HEK293T (cell line): ENCODE data around the gene CAPN7.
A peak's percentile ranks its signal among the peaks of the same experiment; 100 is the strongest.

Source experiments
- CTCF ChIA-PET: fragments of 350-600 bp; formaldehyde crosslinking; extraction: SDS; loops from one replicate; lab custom pipeline; 2021; ENCODE audit warnings: antibody characterized with exemption, inconsistent platforms; lab: Yijun Ruan, JAX
- POLR2A ChIA-PET: fragments of 350-600 bp; formaldehyde crosslinking; extraction: SDS; loops from one replicate; lab custom pipeline; 2020; ENCODE audit warnings: antibody characterized with exemption, inconsistent platforms; lab: Yijun Ruan, JAX
- DNase-seq: peaks from one replicate; pipeline ENCODE4 v3.0.0; 2012; ENCODE audit warnings: mixed read lengths; ENCODE audit errors: extremely low spot score
- ARNT ChIP-seq: fragments of 450-650 bp; IDR thresholded peaks from 2 replicates; pipeline ENCODE4 v1.6.1; 2017; ENCODE audit warnings: mild to moderate bottlenecking
- BHLHE40 ChIP-seq: fragments of 450-650 bp; IDR thresholded peaks from 2 replicates; pipeline ENCODE4 v1.6.1; 2016; ENCODE audit warnings: mild to moderate bottlenecking, moderate library complexity, borderline replicate concordance
- CTBP1 ChIP-seq: fragments of 450-650 bp; IDR thresholded peaks from 2 replicates; pipeline ENCODE4 v1.6.1; 2016; ENCODE audit warnings: borderline replicate concordance
- ELF4 ChIP-seq: fragments of 450-650 bp; IDR thresholded peaks from 2 replicates; pipeline ENCODE4 v1.6.1; 2017; ENCODE audit warnings: antibody characterized with exemption
- FOXA1 ChIP-seq: fragments of 450-650 bp; IDR thresholded peaks from 2 replicates; pipeline ENCODE4 v1.6.1; 2016; ENCODE audit warnings: mild to moderate bottlenecking
- FOXK2 ChIP-seq: fragments of 450-650 bp; IDR thresholded peaks from 2 replicates; pipeline ENCODE4 v1.6.1; 2016; ENCODE audit warnings: mild to moderate bottlenecking
- FOXM1 ChIP-seq: fragments of 450-650 bp; IDR thresholded peaks from 2 replicates; pipeline ENCODE4 v1.6.1; 2017; ENCODE audit warnings: mild to moderate bottlenecking, borderline replicate concordance
- HDGF ChIP-seq: fragments of 450-650 bp; IDR thresholded peaks from 2 replicates; pipeline ENCODE4 v1.6.1; 2017; ENCODE audit warnings: antibody characterized with exemption, borderline replicate concordance
- L3MBTL2 ChIP-seq: fragments of 450-650 bp; conservative IDR thresholded peaks from 2 replicates; pipeline ENCODE4 v1.6.1; 2016; ENCODE audit warnings: mild to moderate bottlenecking
- LEF1 ChIP-seq: fragments of 450-650 bp; IDR thresholded peaks from 2 replicates; pipeline ENCODE4 v1.6.1; 2017; ENCODE audit warnings: mild to moderate bottlenecking, borderline replicate concordance
- NFRKB ChIP-seq: fragments of 450-650 bp; IDR thresholded peaks from 2 replicates; pipeline ENCODE4 v1.6.1; 2016; ENCODE audit warnings: mild to moderate bottlenecking, moderate library complexity
- SP1 ChIP-seq: fragments of 450-650 bp; IDR thresholded peaks from 2 replicates; pipeline ENCODE4 v1.6.1; 2017
- SUZ12 ChIP-seq: fragments of 450-650 bp; IDR thresholded peaks from 2 replicates; pipeline ENCODE4 v1.6.1; 2016; ENCODE audit warnings: mild to moderate bottlenecking
- TARDBP ChIP-seq: fragments of 450-650 bp; IDR thresholded peaks from 2 replicates; pipeline ENCODE4 v1.6.1; 2016
- ZNF384 ChIP-seq: fragments of 450-650 bp; IDR thresholded peaks from 2 replicates; pipeline ENCODE4 v1.6.1; 2016
- TF ChIP-seq, protein P1 (sequence below): fragments of 450-650 bp; IDR thresholded peaks from 2 replicates; pipeline ENCODE4 v1.6.1; 2016

Gene CAPN7

GRCh38 chr3:15198686-15199085, 7.4 kb upstream of the CAPN7 start:
- ChIA-PET POLR2A (no interaction called here), CTCF (no interaction called here)
- no peak for TF ChIP-seq BHLHE40
- TF ChIP-seq TARDBP: no peak
- TF ChIP-seq FOXK2: no peak
- no peak for TF ChIP-seq SUZ12
- no peak for TF ChIP-seq L3MBTL2
- TF ChIP-seq ARNT: no peak
- TF ChIP-seq SP1: no peak
- no peak for TF ChIP-seq CTBP1
- no peak for TF ChIP-seq HDGF
- no peak for TF ChIP-seq FOXA1
- no peak for TF ChIP-seq ZNF384
- TF ChIP-seq LEF1: no peak
- TF ChIP-seq, protein P1, sequence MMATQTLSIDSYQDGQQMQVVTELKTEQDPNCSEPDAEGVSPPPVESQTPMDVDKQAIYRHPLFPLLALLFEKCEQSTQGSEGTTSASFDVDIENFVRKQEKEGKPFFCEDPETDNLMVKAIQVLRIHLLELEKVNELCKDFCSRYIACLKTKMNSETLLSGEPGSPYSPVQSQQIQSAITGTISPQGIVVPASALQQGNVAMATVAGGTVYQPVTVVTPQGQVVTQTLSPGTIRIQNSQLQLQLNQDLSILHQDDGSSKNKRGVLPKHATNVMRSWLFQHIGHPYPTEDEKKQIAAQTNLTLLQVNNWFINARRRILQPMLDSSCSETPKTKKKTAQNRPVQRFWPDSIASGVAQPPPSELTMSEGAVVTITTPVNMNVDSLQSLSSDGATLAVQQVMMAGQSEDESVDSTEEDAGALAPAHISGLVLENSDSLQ: no peak
- no peak for TF ChIP-seq ELF4
- TF ChIP-seq FOXM1: no peak
- no peak for DNase-seq

GRCh38 chr3:15199493-15200105, 6.4 kb upstream of the CAPN7 start:
- POLR2A ChIA-PET: no interaction called here

GRCh38 chr3:15204005-15204404, 2.0 kb upstream of the CAPN7 start:
- ChIA-PET CTCF (interaction anchor here (1.4 kb wide), 1 partner anchor 201 kb away, joined by 6 read pairs; no protein-coding TSS in a partner anchor), POLR2A (no interaction called here)
- TF ChIP-seq, protein P1: no peak
- TF ChIP-seq HDGF (no peak), LEF1 (no peak), FOXK2 (no peak), L3MBTL2 (no peak), SP1 (no peak), ZNF384 (no peak), CTBP1 (no peak), FOXM1 (no peak), NFRKB (no peak), BHLHE40 (no peak), FOXA1 (no peak), ARNT (no peak), TARDBP (no peak), SUZ12 (no peak), ELF4 (no peak)
- DNase-seq: no peak

More at GRCh38 chr3:15199493-15200105, 6.4 kb upstream of the CAPN7 start:
- DNase-seq: no peak
- CTCF ChIA-PET: no interaction called here
- TF ChIP-seq ZNF384 (no peak), LEF1 (no peak), BHLHE40 (no peak), ARNT (no peak), FOXM1 (no peak)
- TF ChIP-seq, protein P1: no peak

GRCh38 chr3:15205482-15205933, 538 bp upstream of the CAPN7 start:
- ChIA-PET CTCF (interaction anchor here (0.6 to 1.5 kb wide), 3 partner anchors 62 to 251 kb away, joined by 3 to 4 read pairs (median 3); no protein-coding TSS in a partner anchor), POLR2A (interaction anchor here (0.6 to 1.5 kb wide), 14 partner anchors 9 to 1027 kb away, joined by 3 to 8 read pairs (median 4); partner anchors contain the start of genes LSM3, MRPS25, RBSN and XPC)
- DNase-seq: no peak
- TF ChIP-seq, protein P1: peak; percentile 57
- no peak for TF ChIP-seq HDGF
- TF ChIP-seq CTBP1: no peak

DNA sequence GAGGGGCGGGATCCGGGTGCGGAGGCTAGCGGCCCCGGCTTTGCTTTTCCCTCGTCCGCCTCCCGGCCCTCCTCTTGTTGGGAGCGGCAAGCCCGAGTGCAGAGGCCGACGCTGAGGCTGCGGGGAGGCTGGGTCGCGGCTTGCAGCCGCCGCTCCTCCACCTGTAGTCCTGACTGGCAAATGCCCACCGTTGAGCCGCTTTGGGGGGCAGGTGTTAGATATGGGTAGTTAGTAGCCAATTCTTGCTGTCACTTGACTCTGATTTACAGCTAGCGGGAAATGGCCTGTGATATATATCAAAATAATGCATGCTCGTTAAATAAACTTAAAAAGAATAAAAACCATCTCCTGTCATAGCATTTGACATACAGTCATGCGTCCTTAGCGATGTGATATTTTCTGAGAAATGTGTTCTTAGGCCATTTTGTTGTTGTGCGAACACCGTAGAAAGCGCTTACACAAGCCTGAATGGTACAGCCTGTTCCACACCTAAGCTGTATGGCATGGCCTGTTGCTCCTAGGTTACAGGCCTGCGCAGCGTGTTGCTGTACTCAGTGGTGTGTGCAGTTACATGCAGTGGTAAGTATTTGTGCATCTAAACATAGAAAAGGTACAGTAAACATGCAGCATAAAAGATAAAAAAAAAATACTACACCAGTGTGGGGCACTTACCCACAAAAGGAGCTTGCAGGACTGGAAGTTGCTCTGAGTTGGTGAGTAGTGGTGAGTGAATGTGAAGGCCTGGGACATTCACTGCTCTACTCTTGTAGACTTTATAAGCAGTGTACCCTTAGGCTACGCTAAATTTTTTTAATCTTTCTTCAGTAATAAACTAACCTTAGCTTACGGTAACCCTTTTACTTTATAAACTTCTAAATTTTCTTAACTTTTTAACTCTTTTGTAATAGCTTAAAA, 873 bp downstream of the CAPN7 start:
- ChIA-PET CTCF (interaction anchor here (0.6 to 1.3 kb wide), 2 partner anchors 198 to 206 kb away, joined by 3 to 5 read pairs; no protein-coding TSS in a partner anchor), POLR2A (interaction anchor here (0.9 to 1.2 kb wide), 6 partner anchors 11 to 142 kb away, joined by 3 to 4 read pairs (median 4); partner anchors contain the start of gene MRPS25)
- DNase-seq: peak; percentile 29
- TF ChIP-seq TARDBP (no peak), CTBP1 (no peak), NFRKB (no peak), SP1 (no peak), ARNT (no peak), ZNF384 (no peak), L3MBTL2 (peak; percentile 46), HDGF (no peak), FOXM1 (no peak), FOXK2 (no peak), SUZ12 (no peak), ELF4 (no peak), BHLHE40 (no peak), LEF1 (no peak), FOXA1 (no peak)
- TF ChIP-seq, protein P1: peak; percentile 94
